Lower lobe of right lung (tissue), 2 donors: ENCODE data around the gene CMPK2. TPM values are rescaled to one million over a fixed set of nuclear protein-coding genes. Genes with fewer than 3 reads are reported as not detected.

ENCODE experiments used
- ATAC-seq, 2 donors: fragments of 200-7000 bp; cut with Tn5 transposase; one replicate each; pipeline ENCODE4 v1.9.1; 2020 to 2022; ENCODE audit warnings: mild to moderate bottlenecking in 2 of 2, moderate library complexity in 2 of 2
- DNase-seq: peaks from one replicate; pipeline ENCODE4 v3.0.0-alpha.2; 2020
- H3K27ac ChIP-seq: fragments of 200-600 bp; one replicate; pipeline ENCODE4 v1.8.0; 2022
- H3K27me3 ChIP-seq: fragments of 200-600 bp; one replicate; pipeline ENCODE4 v1.8.0; 2022; ENCODE audit warnings: low read depth
- H3K36me3 ChIP-seq: fragments of 200-600 bp; one replicate; pipeline ENCODE4 v1.8.0; 2022; ENCODE audit warnings: mild to moderate bottlenecking
- H3K4me1 ChIP-seq: fragments of 200-600 bp; one replicate; pipeline ENCODE4 v1.8.0; 2022
- H3K4me3 ChIP-seq: fragments of 200-600 bp; one replicate; pipeline ENCODE4 v1.8.0; 2022; ENCODE audit warnings: mild to moderate bottlenecking
- H3K9me3 ChIP-seq: fragments of 200-600 bp; one replicate; pipeline ENCODE4 v1.8.0; 2022
- intact Hi-C: fragments of 100-400 bp; cut with DNase I; formaldehyde crosslinking; loops from one replicate; pipeline ENCODE4 v1.11.0; 2022
- total RNA-seq: library from RNA; stranded (reverse); fragmentation: NEBNext Ultra II Directional; extraction: Animal tissue kit (Norgen Biotek cat#: 25700); gene quantifications from one replicate; pipeline ENCODE4 v1.2.1, GENCODE V29; 2021
- TF ChIP-seq, protein P1 (sequence below): fragments of 200-600 bp; IDR thresholded peaks from one replicate; pipeline ENCODE4 v1.8.0; 2022; ENCODE audit warnings: antibody characterized with exemption, mild to moderate bottlenecking
- donor health status: DM: no; HTN: yes; CAD: no; lungs with severe emphysema.

Gene CMPK2
- total RNA-seq, 1 donor from 2014 or later = 43.3 TPM

GRCh38 chr2:6879011-6879410 lies 13.3 kb upstream of the CMPK2 start:
- TF ChIP-seq, protein P1, sequence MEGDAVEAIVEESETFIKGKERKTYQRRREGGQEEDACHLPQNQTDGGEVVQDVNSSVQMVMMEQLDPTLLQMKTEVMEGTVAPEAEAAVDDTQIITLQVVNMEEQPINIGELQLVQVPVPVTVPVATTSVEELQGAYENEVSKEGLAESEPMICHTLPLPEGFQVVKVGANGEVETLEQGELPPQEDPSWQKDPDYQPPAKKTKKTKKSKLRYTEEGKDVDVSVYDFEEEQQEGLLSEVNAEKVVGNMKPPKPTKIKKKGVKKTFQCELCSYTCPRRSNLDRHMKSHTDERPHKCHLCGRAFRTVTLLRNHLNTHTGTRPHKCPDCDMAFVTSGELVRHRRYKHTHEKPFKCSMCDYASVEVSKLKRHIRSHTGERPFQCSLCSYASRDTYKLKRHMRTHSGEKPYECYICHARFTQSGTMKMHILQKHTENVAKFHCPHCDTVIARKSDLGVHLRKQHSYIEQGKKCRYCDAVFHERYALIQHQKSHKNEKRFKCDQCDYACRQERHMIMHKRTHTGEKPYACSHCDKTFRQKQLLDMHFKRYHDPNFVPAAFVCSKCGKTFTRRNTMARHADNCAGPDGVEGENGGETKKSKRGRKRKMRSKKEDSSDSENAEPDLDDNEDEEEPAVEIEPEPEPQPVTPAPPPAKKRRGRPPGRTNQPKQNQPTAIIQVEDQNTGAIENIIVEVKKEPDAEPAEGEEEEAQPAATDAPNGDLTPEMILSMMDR = no peak
- H3K9me3 ChIP-seq = no peaks in the 10 kb centered on the region
- ATAC-seq (no peak), DNase-seq (no peak)
- H3K4me1 ChIP-seq = peaks cover 34% of the 10 kb centered on the region
- no peak overlapping the region for H3K27ac ChIP-seq
- no peaks in the 10 kb centered on the region for H3K36me3 ChIP-seq
- peak overlapping the region; percentile 61 for H3K4me3 ChIP-seq
- intact Hi-C loops = no loop called here
- no peaks in the 10 kb centered on the region for H3K27me3 ChIP-seq

GRCh38 chr2:6878549-6878948 lies 12.8 kb upstream of the CMPK2 start:
- no peaks in the 10 kb centered on the region for H3K36me3 ChIP-seq
- intact Hi-C loops = no loop called here
- TF ChIP-seq, protein P1 = no peak
- ATAC-seq = no peak
- no peak for DNase-seq
- H3K4me3 ChIP-seq = peak overlapping the region; percentile 61
- peak overlapping the region; percentile 76 for H3K27ac ChIP-seq
- H3K9me3 ChIP-seq = no peaks in the 10 kb centered on the region
- H3K4me1 ChIP-seq = peaks cover 33% of the 10 kb centered on the region
- no peaks in the 10 kb centered on the region for H3K27me3 ChIP-seq

DNA sequence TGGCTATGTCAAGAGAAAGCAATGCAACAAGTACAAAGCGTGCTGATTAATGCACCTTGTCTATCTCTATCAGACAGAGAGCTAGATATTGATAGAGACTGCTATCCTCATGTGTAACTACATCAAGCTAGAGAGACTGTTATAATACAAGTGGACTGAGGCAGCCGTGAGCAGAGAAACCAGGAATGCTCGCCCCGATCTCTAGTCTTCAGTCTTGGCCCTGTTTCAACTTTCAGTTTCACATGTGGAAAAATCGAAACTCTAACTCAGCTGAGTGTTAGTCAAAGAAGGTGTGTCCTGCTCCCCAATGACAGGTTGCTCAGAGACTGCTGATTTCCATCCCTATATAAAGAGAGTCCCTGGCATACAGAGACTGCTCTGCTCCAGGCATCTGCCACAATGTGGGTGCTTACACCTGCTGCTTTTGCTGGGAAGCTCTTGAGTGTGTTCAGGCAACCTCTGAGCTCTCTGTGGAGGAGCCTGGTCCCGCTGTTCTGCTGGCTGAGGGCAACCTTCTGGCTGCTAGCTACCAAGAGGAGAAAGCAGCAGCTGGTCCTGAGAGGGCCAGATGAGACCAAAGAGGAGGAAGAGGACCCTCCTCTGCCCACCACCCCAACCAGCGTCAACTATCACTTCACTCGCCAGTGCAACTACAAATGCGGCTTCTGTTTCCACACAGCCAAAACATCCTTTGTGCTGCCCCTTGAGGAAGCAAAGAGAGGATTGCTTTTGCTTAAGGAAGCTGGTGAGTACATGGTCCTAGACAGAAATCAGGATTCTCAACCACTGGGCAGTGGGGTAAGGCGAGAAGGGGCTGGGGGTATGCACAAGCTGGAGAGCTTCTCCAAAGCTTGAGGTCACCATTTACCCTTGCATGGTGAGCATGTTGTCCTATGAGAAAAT lies 11.9 kb upstream of the CMPK2 start, which contains the start of gene RSAD2:
Gene RSAD2, plus strand, starts transcription at position 376 of the 903 bp plus-strand sequence. Its CDS starts 24 bp downstream, at position 400.
- no peaks in the 10 kb centered on the region for H3K9me3 ChIP-seq
- H3K4me1 ChIP-seq = peaks cover 29% of the 10 kb centered on the region
- no peaks in the 10 kb centered on the region for H3K36me3 ChIP-seq
- peak; percentile 47 for DNase-seq
- H3K27ac ChIP-seq = peak within 1 kb of the TSS; percentile 76
- no peaks in the 10 kb centered on the region for H3K27me3 ChIP-seq
- peak; percentile 88 to 93 for ATAC-seq
- TF ChIP-seq, protein P1 = no peak
- intact Hi-C loops = no loop called here
- peak within 1 kb of the TSS; percentile 61 for H3K4me3 ChIP-seq

DNA sequence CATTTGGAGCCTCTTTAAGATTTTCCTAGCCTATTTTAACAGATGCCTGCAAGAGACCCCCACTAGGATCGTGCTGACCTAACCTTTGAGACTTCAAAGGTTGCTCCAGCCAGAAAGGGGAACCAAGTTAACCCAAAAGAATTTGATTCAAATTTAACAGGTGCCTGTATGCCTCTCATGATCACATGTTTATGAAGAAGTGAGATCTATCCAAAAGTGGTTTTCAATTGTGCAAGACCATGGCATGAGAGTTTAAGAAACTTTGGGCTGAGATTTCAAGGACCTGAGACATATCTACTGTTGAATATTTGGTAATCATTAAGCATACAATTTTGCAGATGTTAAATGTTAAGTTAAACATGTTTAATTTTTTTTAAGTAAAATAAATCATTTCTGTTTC lies 10.6 kb upstream of the CMPK2 start:
- Histone ChIP-seq H3K27me3 (no peaks in the 10 kb centered on the region), H3K4me1 (peaks cover 29% of the 10 kb centered on the region), H3K9me3 (no peaks in the 10 kb centered on the region), H3K4me3 (no peak overlapping the region), H3K36me3 (no peaks in the 10 kb centered on the region), H3K27ac (no peak overlapping the region)
- ATAC-seq (no peak), DNase-seq (no peak)
- intact Hi-C loops = no loop called here
- TF ChIP-seq, protein P1 = no peak

- H3K4me1 ChIP-seq = peaks cover 21% of the 10 kb centered on the region
- DNase-seq (no peak), ATAC-seq (no peak)
- TF ChIP-seq, protein P1 = no peak
- intact Hi-C loops = no loop called here
- no peaks in the 10 kb centered on the region for H3K27me3 ChIP-seq
- no peak overlapping the region for H3K4me3 ChIP-seq
- H3K36me3 ChIP-seq = no peaks in the 10 kb centered on the region
- H3K27ac ChIP-seq = no peak overlapping the region
- H3K9me3 ChIP-seq = no peaks in the 10 kb centered on the region
These were observed 8.3 kb upstream of the CMPK2 start for GRCh38 chr2:6874032-6874431.
